ENCODE results near the gene ERC1.

ERC1 gene

DNA sequence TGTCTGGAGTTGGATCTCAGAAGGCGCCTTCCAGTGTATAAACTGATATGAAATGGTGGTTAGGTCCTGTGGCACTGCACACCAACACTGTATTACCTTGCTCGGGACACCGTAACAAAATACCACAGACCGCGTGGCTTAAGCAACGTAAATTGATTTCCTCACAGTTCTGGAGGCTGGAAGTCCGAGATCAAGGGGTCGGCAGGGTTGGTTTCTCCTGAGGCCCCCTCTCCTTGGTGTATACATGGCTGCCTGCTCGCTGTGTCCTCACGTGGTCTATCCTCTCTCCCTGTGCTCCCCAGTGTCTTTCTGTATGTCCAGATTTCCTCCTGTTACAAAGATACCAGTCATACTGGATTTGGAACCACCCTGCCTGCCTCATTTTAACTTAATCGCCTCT lies 475.0 kb downstream of the ERC1 start:
- no peak overlapping the region for H3K4me3 ChIP-seq (ENCODE audit: low read depth, low read length)
- TF ChIP-seq MYC (IDR thresholded peaks at IDR 0.05; ENCODE audit: low read depth, low read length) (no peak), POLR2A (IDR thresholded peaks at IDR 0.05; ENCODE audit: extremely low read depth, insufficient read length) (no peak)
- TF ChIP-seq, protein P1, sequence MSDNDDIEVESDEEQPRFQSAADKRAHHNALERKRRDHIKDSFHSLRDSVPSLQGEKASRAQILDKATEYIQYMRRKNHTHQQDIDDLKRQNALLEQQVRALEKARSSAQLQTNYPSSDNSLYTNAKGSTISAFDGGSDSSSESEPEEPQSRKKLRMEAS (IDR thresholded peaks at IDR 0.05; ENCODE audit: low read depth, low read length): no peak
- TF ChIP-seq, protein P2, sequence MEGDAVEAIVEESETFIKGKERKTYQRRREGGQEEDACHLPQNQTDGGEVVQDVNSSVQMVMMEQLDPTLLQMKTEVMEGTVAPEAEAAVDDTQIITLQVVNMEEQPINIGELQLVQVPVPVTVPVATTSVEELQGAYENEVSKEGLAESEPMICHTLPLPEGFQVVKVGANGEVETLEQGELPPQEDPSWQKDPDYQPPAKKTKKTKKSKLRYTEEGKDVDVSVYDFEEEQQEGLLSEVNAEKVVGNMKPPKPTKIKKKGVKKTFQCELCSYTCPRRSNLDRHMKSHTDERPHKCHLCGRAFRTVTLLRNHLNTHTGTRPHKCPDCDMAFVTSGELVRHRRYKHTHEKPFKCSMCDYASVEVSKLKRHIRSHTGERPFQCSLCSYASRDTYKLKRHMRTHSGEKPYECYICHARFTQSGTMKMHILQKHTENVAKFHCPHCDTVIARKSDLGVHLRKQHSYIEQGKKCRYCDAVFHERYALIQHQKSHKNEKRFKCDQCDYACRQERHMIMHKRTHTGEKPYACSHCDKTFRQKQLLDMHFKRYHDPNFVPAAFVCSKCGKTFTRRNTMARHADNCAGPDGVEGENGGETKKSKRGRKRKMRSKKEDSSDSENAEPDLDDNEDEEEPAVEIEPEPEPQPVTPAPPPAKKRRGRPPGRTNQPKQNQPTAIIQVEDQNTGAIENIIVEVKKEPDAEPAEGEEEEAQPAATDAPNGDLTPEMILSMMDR (IDR thresholded peaks at IDR 0.05; ENCODE audit: low read depth, low read length): no peak
- DNase-seq (ENCODE audit: low read depth): no peak

DNA sequence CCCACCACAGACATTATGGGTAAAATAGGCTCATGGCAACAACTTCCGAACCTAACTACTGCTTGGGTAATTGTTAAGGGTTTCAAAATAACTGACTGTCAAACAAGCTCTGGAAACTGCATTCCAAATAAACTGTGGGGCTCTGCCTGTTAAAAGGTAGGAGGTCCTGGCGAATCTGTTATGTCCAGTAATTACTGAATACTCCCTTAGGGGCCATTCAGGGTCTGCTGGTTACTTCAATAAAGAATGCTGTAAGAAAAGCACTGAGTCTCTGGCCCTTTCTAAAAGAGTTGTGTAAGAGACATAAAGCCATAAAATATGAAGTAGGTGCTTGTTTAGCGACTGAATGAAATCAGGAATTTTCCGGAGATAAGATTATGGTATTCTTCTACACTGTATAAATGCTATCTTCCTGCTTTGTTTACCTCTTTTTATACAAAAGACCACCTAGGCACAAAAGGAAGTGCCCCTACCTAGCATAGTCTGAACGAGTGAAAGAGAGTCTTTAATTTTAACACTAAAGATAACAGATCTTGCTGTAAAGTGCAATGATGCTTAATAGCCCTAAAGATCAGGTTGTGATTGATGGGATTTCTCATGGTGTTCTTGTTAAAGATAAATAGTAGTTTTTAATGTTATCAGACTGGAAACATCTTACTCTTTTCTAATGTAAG lies 475.6 kb downstream of the ERC1 start:
- H3K4me3 ChIP-seq (ENCODE audit: low read depth, low read length): no peak overlapping the region
- DNase-seq (ENCODE audit: low read depth): no peak
- TF ChIP-seq POLR2A (IDR thresholded peaks at IDR 0.05; ENCODE audit: extremely low read depth, insufficient read length) (no peak), MYC (IDR thresholded peaks at IDR 0.05; ENCODE audit: low read depth, low read length) (no peak)
- TF ChIP-seq, protein P1 (IDR thresholded peaks at IDR 0.05; ENCODE audit: low read depth, low read length): no peak
- TF ChIP-seq, protein P2 (IDR thresholded peaks at IDR 0.05; ENCODE audit: low read depth, low read length): no peak

DNA sequence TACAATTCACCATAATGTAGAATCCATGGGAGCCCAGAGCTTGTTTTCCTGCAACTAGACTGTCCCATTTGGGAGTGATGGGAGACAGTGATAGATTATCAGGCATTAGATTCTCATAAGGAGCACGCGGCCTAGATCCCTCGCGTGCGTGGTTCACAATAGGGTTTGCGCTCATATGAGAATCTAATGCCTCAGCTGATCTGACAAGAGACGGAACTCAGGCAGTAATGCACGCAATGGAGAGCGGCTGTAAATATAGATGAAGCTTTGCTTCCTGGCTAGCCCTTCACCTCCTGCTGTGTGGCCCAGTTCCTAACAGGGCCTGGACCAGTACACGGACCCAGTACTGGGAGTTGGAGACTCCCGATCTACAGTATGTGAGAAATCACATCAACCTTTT lies 476.7 kb downstream of the ERC1 start:
- DNase-seq (ENCODE audit: low read depth): no peak
- TF ChIP-seq, protein P1 (IDR thresholded peaks at IDR 0.05; ENCODE audit: low read depth, low read length): no peak
- TF ChIP-seq MYC (IDR thresholded peaks at IDR 0.05; ENCODE audit: low read depth, low read length) (no peak), POLR2A (IDR thresholded peaks at IDR 0.05; ENCODE audit: extremely low read depth, insufficient read length) (no peak)
- TF ChIP-seq, protein P2 (IDR thresholded peaks at IDR 0.05; ENCODE audit: low read depth, low read length): no peak
- no peak overlapping the region for H3K4me3 ChIP-seq (ENCODE audit: low read depth, low read length)

DNA sequence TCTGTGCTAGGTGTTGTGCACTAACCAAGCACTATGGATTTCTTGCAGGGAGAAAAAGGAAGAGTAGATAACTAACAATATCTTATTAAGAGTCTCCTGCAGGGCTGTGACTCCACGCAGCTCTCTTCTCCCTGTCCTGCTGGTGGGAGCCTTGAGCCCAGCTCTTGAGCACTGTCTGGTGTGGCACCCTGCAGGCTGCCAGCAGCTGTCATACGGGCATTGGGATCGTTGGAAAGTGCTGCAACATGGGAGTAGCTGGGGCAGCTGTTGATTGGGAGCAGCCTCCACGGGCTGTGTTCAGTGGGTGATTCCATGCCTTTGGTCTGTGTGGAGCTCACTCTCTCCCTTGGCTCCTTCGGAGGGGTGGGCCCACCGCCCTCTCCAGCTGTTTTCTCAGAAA lies 478.0 kb downstream of the ERC1 start:
- TF ChIP-seq, protein P1 (IDR thresholded peaks at IDR 0.05; ENCODE audit: low read depth, low read length): no peak
- TF ChIP-seq, protein P2 (IDR thresholded peaks at IDR 0.05; ENCODE audit: low read depth, low read length): no peak
- TF ChIP-seq POLR2A (IDR thresholded peaks at IDR 0.05; ENCODE audit: extremely low read depth, insufficient read length) (no peak), MYC (IDR thresholded peaks at IDR 0.05; ENCODE audit: low read depth, low read length) (no peak)
- H3K4me3 ChIP-seq (ENCODE audit: low read depth, low read length): no peak overlapping the region
- no peak for DNase-seq (ENCODE audit: low read depth)

DNA sequence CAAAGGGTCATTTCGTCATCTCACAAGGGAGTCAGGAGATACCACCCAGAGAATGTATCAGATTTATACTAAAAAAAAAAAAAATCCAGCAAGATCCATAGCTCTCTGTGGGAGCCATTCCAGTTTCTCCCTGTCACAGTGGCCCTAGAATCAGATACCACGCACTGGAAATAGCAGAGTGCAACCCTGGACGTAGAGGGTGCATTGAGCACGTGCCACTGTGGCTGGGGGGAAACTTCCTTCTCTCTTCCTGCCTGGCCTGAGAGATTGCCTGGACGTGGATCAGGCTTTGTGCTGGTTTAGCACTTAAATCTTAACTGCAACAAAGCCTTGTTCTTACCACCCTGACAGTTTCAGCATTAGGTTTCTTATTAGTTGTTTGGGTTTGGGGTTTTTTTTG lies 479.0 kb downstream of the ERC1 start:
- TF ChIP-seq MYC (IDR thresholded peaks at IDR 0.05; ENCODE audit: low read depth, low read length) (no peak), POLR2A (IDR thresholded peaks at IDR 0.05; ENCODE audit: extremely low read depth, insufficient read length) (no peak)
- TF ChIP-seq, protein P2 (IDR thresholded peaks at IDR 0.05; ENCODE audit: low read depth, low read length): no peak
- TF ChIP-seq, protein P1 (IDR thresholded peaks at IDR 0.05; ENCODE audit: low read depth, low read length): no peak

More for the DNA sequence above, 479.0 kb downstream of the ERC1 start:
- DNase-seq (ENCODE audit: low read depth): no peak
- no peak overlapping the region for H3K4me3 ChIP-seq (ENCODE audit: low read depth, low read length)

All from NB4 (cell line).